Suprapubic skin (tissue), 4 donors: ENCODE measurements around the gene TMED3. TPM values are rescaled to one million over a fixed set of nuclear protein-coding genes. Genes with fewer than 3 reads are reported as not detected.

Experiments
- DNase-seq, 2 donors: peaks; one replicate each; pipeline ENCODE4 v3.0.0-alpha.2; 2019; ENCODE audit warnings: low spot score in 2 of 2
- H3K27ac ChIP-seq: fragments of 200-600 bp; sonication (generic); one replicate; pipeline ENCODE4 v1.5.1; 2019
- H3K27me3 ChIP-seq: fragments of 200-600 bp; sonication (generic); one replicate; pipeline ENCODE4 v1.5.1; 2019
- H3K36me3 ChIP-seq: fragments of 200-600 bp; sonication (generic); one replicate; pipeline ENCODE4 v1.5.1; 2019
- H3K4me1 ChIP-seq: fragments of 200-600 bp; sonication (generic); one replicate; pipeline ENCODE4 v1.5.1; 2019
- H3K4me3 ChIP-seq: fragments of 200-600 bp; sonication (generic); one replicate; pipeline ENCODE4 v1.5.1; 2019; ENCODE audit warnings: mild to moderate bottlenecking
- H3K9me3 ChIP-seq: fragments of 200-600 bp; sonication (generic); one replicate; pipeline ENCODE4 v1.5.1; 2019
- CTCF ChIP-seq, 2 donors: fragments of 200-600 bp in 1 of 2; fragments of 450-650 bp in 1 of 2; sonication (generic) in 1 of 2; IDR thresholded peaks; one replicate each; pipeline ENCODE4 v1.5.1; 2016 to 2019; ENCODE audit warnings: antibody characterized with exemption in 2 of 2, mild to moderate bottlenecking in 1 of 2, moderate library complexity in 1 of 2
- EP300 ChIP-seq: sonication (generic); formaldehyde crosslinking; IDR thresholded peaks from one replicate; pipeline ENCODE4 v1.6.1; 2017; ENCODE audit warnings: antibody characterized with exemption
- POLR2A ChIP-seq, 2 donors: fragments of 450-650 bp; IDR thresholded peaks; one replicate each; pipeline ENCODE4 v1.6.1; 2017; ENCODE audit warnings: antibody characterized with exemption in 2 of 2, mild to moderate bottlenecking in 2 of 2, moderate library complexity in 2 of 2
- POLR2AphosphoS5 ChIP-seq, 3 donors: sonication (generic); formaldehyde crosslinking; IDR thresholded peaks; one replicate each; pipeline ENCODE4 v1.6.1; 2017; ENCODE audit warnings: antibody characterized with exemption in 3 of 3
- WGBS: methylation state at CpG from one replicate; pipeline ENCODE4 v1.1.5; 2018; 5-methylcytosine and 5-hydroxymethylcytosine counted together
- total RNA-seq, 4 donors: library from RNA; depleted of rRNA; stranded (reverse); fragments of >200 nt; gene quantifications; one replicate each; pipeline ENCODE4 v1.1.0, GENCODE V29; 2016

Gene TMED3
- total RNA-seq, 4 donors from 2014 or later = 62.6 to 154 (median 127) TPM

- TF ChIP-seq POLR2AphosphoS5 (IDR thresholded peaks at IDR 0.05) (no peak), EP300 (no peak), CTCF (IDR thresholded peaks at IDR 0.05) (no peak), POLR2A (IDR thresholded peaks at IDR 0.05) (no peak)
- Histone ChIP-seq H3K36me3 (no peaks in the 10 kb centered on the region), H3K27ac (no peak overlapping the region), H3K4me1 (no peaks in the 10 kb centered on the region), H3K9me3 (no peaks in the 10 kb centered on the region), H3K27me3 (no peaks in the 10 kb centered on the region), H3K4me3 (no peak overlapping the region)
- DNase-seq = no peak
- 73% methylated on average over 1 of the region's 1 CpG for WGBS
Measured at GRCh38 chr15:79370716-79371115, 59.8 kb downstream of the TMED3 start.

GRCh38 chr15:79371591-79371990 lies 60.7 kb downstream of the TMED3 start:
- H3K27me3 ChIP-seq = no peaks in the 10 kb centered on the region
- no peak for DNase-seq
- H3K4me3 ChIP-seq = no peak overlapping the region
- 100% methylated on average over 1 of the region's 1 CpG for WGBS
- no peaks in the 10 kb centered on the region for H3K4me1 ChIP-seq
- H3K9me3 ChIP-seq = no peaks in the 10 kb centered on the region
- TF ChIP-seq POLR2AphosphoS5 (IDR thresholded peaks at IDR 0.05) (no peak), POLR2A (IDR thresholded peaks at IDR 0.05) (no peak), CTCF (IDR thresholded peaks at IDR 0.05) (no peak), EP300 (no peak)
- H3K27ac ChIP-seq = no peak overlapping the region
- H3K36me3 ChIP-seq = no peaks in the 10 kb centered on the region

- DNase-seq = no peak
- Histone ChIP-seq H3K27me3 (no peaks in the 10 kb centered on the region), H3K36me3 (no peaks in the 10 kb centered on the region), H3K4me1 (no peaks in the 10 kb centered on the region), H3K4me3 (no peak overlapping the region), H3K9me3 (no peaks in the 10 kb centered on the region), H3K27ac (no peak overlapping the region)
- WGBS = 64% methylated on average over 2 of the region's 2 CpGs
- no peak for TF ChIP-seq CTCF (IDR thresholded peaks at IDR 0.05)
- TF ChIP-seq POLR2AphosphoS5 (IDR thresholded peaks at IDR 0.05) = no peak
- TF ChIP-seq POLR2A (IDR thresholded peaks at IDR 0.05) = no peak
- TF ChIP-seq EP300 = no peak
Measured at GRCh38 chr15:79372428-79372827, 61.5 kb downstream of the TMED3 start.

Other genes starting within 250 kb of the TMED3 start
- under 1 TPM in 1 of 4 donors, not detected in 3; 0.80 TPM for gene RASGRF1, start 220.3 kb upstream of the TMED3 start, total RNA-seq
- gene ANKRD34C, start 28.4 kb upstream of the TMED3 start, total RNA-seq = not detected
- gene MINAR1, start 121.2 kb downstream of the TMED3 start, total RNA-seq = 1 to 10 TPM in 1 of 4 donors, under 1 TPM in 3; 0.23 to 1.1 (median 0.56) TPM